Trophoblast cell (in vitro differentiated cells and primary cell): Measurements from ENCODE around the gene CCDC28B.

ENCODE experiments used
- DNase-seq, 2 donors: peaks; one replicate each; pipeline ENCODE4 v3.0.0-alpha.2; 2016
- H2AFZ ChIP-seq: 2 replicates; pipeline ENCODE4 v1.6.1; 2013; ENCODE audit warnings: low read length, moderate library complexity, mild to moderate bottlenecking; ENCODE audit not compliant: insufficient read depth, poor library complexity
- H2AK5ac ChIP-seq: 2 replicates; pipeline ENCODE4 v1.6.1; 2013; ENCODE audit warnings: mild to moderate bottlenecking, low read length
- H2BK120ac ChIP-seq: 2 replicates; pipeline ENCODE4 v1.6.1; 2013; ENCODE audit warnings: low read length, mild to moderate bottlenecking, moderate library complexity; ENCODE audit not compliant: insufficient read depth, poor library complexity
- H2BK12ac ChIP-seq: 2 replicates; pipeline ENCODE4 v1.6.1; 2013; ENCODE audit warnings: mild to moderate bottlenecking, low read length, moderate library complexity
- H2BK5ac ChIP-seq: 2 replicates; pipeline ENCODE4 v1.6.1; 2013; ENCODE audit warnings: low read length, low read depth, moderate library complexity, mild to moderate bottlenecking; ENCODE audit not compliant: poor library complexity
- H3K14ac ChIP-seq: 2 replicates; pipeline ENCODE4 v1.6.1; 2013; ENCODE audit warnings: mild to moderate bottlenecking, low read length
- H3K18ac ChIP-seq: 2 replicates; pipeline ENCODE4 v1.6.1; 2013; ENCODE audit warnings: mild to moderate bottlenecking, low read length
- H3K23ac ChIP-seq: 2 replicates; pipeline ENCODE4 v1.6.1; 2013; ENCODE audit warnings: low read length
- H3K27ac ChIP-seq: 2 replicates; pipeline ENCODE4 v1.5.1; 2013; ENCODE audit warnings: low read depth, mild to moderate bottlenecking, inconsistent platforms, low read length, moderate library complexity
- H3K27me3 ChIP-seq: 2 replicates; pipeline ENCODE4 v1.6.1; 2013; ENCODE audit warnings: inconsistent platforms, mild to moderate bottlenecking, low read length, moderate library complexity; ENCODE audit not compliant: insufficient read depth
- H3K36me3 ChIP-seq, 2 experiments: 1 replicate in 1 of 2; 2 replicates in 1 of 2; pipeline ENCODE4 v1.6.1; 2013; ENCODE audit warnings: low read length in 2 of 2, mild to moderate bottlenecking in 2 of 2, moderate library complexity in 1 of 2; ENCODE audit not compliant: insufficient read depth in 2 of 2, control insufficient read depth in 1 of 2
- H3K4ac ChIP-seq: 2 replicates; pipeline ENCODE4 v1.6.1; 2013; ENCODE audit warnings: low read depth, mild to moderate bottlenecking, low read length, moderate library complexity
- H3K4me1 ChIP-seq, 2 experiments: 1 replicate in 1 of 2; 2 replicates in 1 of 2; pipeline ENCODE4 v1.6.1; 2013; ENCODE audit warnings: low read length in 2 of 2, mild to moderate bottlenecking in 2 of 2, moderate library complexity in 1 of 2; ENCODE audit not compliant: insufficient read depth in 2 of 2, control insufficient read depth in 1 of 2
- H3K4me2 ChIP-seq: 2 replicates; pipeline ENCODE4 v1.6.1; 2013; ENCODE audit warnings: inconsistent platforms, mild to moderate bottlenecking, low read length, moderate library complexity
- H3K4me3 ChIP-seq: 2 replicates; pipeline ENCODE4 v1.5.1; 2013; ENCODE audit warnings: mild to moderate bottlenecking, low read depth, low read length, inconsistent platforms
- H3K79me1 ChIP-seq: one replicate; pipeline ENCODE4 v1.6.1; 2013; ENCODE audit warnings: low read length
- H3K79me2 ChIP-seq: 2 replicates; pipeline ENCODE4 v1.6.1; 2013; ENCODE audit warnings: low read length, mild to moderate bottlenecking; ENCODE audit not compliant: control insufficient read depth, insufficient read depth, poor library complexity
- H3K9ac ChIP-seq: 2 replicates; pipeline ENCODE4 v1.6.1; 2013; ENCODE audit warnings: mild to moderate bottlenecking, low read length
- H3K9me3 ChIP-seq: 2 replicates; pipeline ENCODE4 v1.6.1; 2013; ENCODE audit warnings: low read depth, mild to moderate bottlenecking, control low read depth, inconsistent platforms, low read length; ENCODE audit not compliant: insufficient read depth
- H4K12ac ChIP-seq: 2 replicates; pipeline ENCODE4 v1.6.1; 2013; ENCODE audit warnings: low read depth, mild to moderate bottlenecking, low read length, moderate library complexity
- H4K8ac ChIP-seq: 2 replicates; pipeline ENCODE4 v1.6.1; 2013; ENCODE audit warnings: low read depth, mild to moderate bottlenecking, low read length, moderate library complexity
- H4K91ac ChIP-seq: one replicate; pipeline ENCODE4 v1.6.1; 2013; ENCODE audit warnings: low read depth, mild to moderate bottlenecking, low read length, moderate library complexity
- WGBS: extraction: QIAGEN DNeasy Blood & Tissue Kit; methylation state at CpG from one replicate; pipeline ENCODE4 v1.1.7; 2013; ENCODE audit warnings: missing lambda C conversion rate; ENCODE audit not compliant: insufficient read length, insufficient coverage; ENCODE audit errors: extremely low coverage; 5-methylcytosine and 5-hydroxymethylcytosine counted together

Gene CCDC28B

GRCh38 chr1:32197837-32198236 is 2.6 kb upstream of the CCDC28B start:
- H2BK5ac ChIP-seq: no peak overlapping the region
- no peaks in the 10 kb centered on the region for H3K27me3 ChIP-seq
- no peak overlapping the region for H3K27ac ChIP-seq
- H3K23ac ChIP-seq: no peak overlapping the region
- no peak overlapping the region for H3K9ac ChIP-seq
- H3K79me1 ChIP-seq: peaks cover 9% of the 10 kb centered on the region
- no peaks in the 10 kb centered on the region for H3K9me3 ChIP-seq
- no peak overlapping the region for H3K4me2 ChIP-seq
- WGBS: no CpG with 5 or more reads among the region's 6 CpGs
- H4K12ac ChIP-seq: no peak overlapping the region
- no peaks in the 10 kb centered on the region for H3K79me2 ChIP-seq
- H3K4me1 ChIP-seq: peaks cover 6% of the 10 kb centered on the region in 2 experiments
- no peak overlapping the region for H2BK120ac ChIP-seq
- no peak overlapping the region for H4K8ac ChIP-seq
- H3K18ac ChIP-seq: no peak overlapping the region
- H3K4me3 ChIP-seq: no peak overlapping the region
- DNase-seq: no peak
- no peak overlapping the region for H2BK12ac ChIP-seq
- H3K14ac ChIP-seq: no peak overlapping the region
- H2AFZ ChIP-seq: no peak overlapping the region
- H2AK5ac ChIP-seq: no peak overlapping the region
- H3K4ac ChIP-seq: no peak overlapping the region
- no peak overlapping the region for H4K91ac ChIP-seq
- H3K36me3 ChIP-seq: peaks cover 40 to 50% of the 10 kb centered on the region in 2 experiments

- Histone ChIP-seq H3K4me2 (no peak overlapping the region), H3K79me2 (no peaks in the 10 kb centered on the region), H3K36me3 (peaks cover 35 to 44% of the 10 kb centered on the region in 2 experiments), H3K27ac (no peak overlapping the region), H4K12ac (no peak overlapping the region), H2AFZ (no peak overlapping the region), H3K4me1 (peaks cover 6% of the 10 kb centered on the region in 2 experiments), H2BK12ac (no peak overlapping the region), H4K91ac (no peak overlapping the region), H3K4ac (no peak overlapping the region), H3K14ac (no peak overlapping the region), H3K9me3 (no peaks in the 10 kb centered on the region), H3K18ac (no peak overlapping the region), H4K8ac (no peak overlapping the region), H3K79me1 (peaks cover 9% of the 10 kb centered on the region), H2BK5ac (no peak overlapping the region), H3K27me3 (no peaks in the 10 kb centered on the region), H3K9ac (no peak overlapping the region), H2AK5ac (no peak overlapping the region), H3K4me3 (no peak overlapping the region), H3K23ac (no peak overlapping the region), H2BK120ac (no peak overlapping the region)
- no peak for DNase-seq
- no CpG with 5 or more reads among the region's 3 CpGs for whole genome bisulfite sequencing
Observed at GRCh38 chr1:32198237-32199042, 2.0 kb upstream of the CCDC28B start.

- H3K79me1 ChIP-seq: peaks cover 9% of the 10 kb centered on the region
- no peak overlapping the region for H2BK12ac ChIP-seq
- no peak for DNase-seq
- H3K4me3 ChIP-seq: no peak overlapping the region
- no peaks in the 10 kb centered on the region for H3K79me2 ChIP-seq
- H4K8ac ChIP-seq: no peak overlapping the region
- H4K12ac ChIP-seq: no peak overlapping the region
- no peak overlapping the region for H3K4me2 ChIP-seq
- no peaks in the 10 kb centered on the region for H3K9me3 ChIP-seq
- no peak overlapping the region for H3K27ac ChIP-seq
- H3K18ac ChIP-seq: no peak overlapping the region
- H3K27me3 ChIP-seq: no peaks in the 10 kb centered on the region
- no CpG with 5 or more reads among the region's 4 CpGs for WGBS
- no peak overlapping the region for H3K23ac ChIP-seq
- H3K9ac ChIP-seq: no peak overlapping the region
- no peak overlapping the region for H2BK5ac ChIP-seq
- no peak overlapping the region for H2AFZ ChIP-seq
- no peak overlapping the region for H2AK5ac ChIP-seq
- H3K36me3 ChIP-seq: peaks cover 27 to 38% of the 10 kb centered on the region in 2 experiments
- no peak overlapping the region for H2BK120ac ChIP-seq
- H4K91ac ChIP-seq: no peak overlapping the region
- H3K4ac ChIP-seq: no peak overlapping the region
- H3K14ac ChIP-seq: no peak overlapping the region
- H3K4me1 ChIP-seq: peaks cover 6% of the 10 kb centered on the region in 2 experiments
Observed at GRCh38 chr1:32199043-32199716, 1.2 kb upstream of the CCDC28B start.

- no peak overlapping the region for H2AK5ac ChIP-seq
- H3K9me3 ChIP-seq: no peaks in the 10 kb centered on the region
- H3K27me3 ChIP-seq: no peaks in the 10 kb centered on the region
- H2BK12ac ChIP-seq: no peak overlapping the region
- no peak overlapping the region for H4K8ac ChIP-seq
- DNase-seq: no peak
- peak overlapping the region; percentile 94 for H3K4me2 ChIP-seq
- H3K27ac ChIP-seq: no peak overlapping the region
- no peak overlapping the region for H3K4me3 ChIP-seq
- H3K79me1 ChIP-seq: peaks cover 9% of the 10 kb centered on the region
- no peak overlapping the region for H3K9ac ChIP-seq
- H3K36me3 ChIP-seq: peaks cover 25 to 33% of the 10 kb centered on the region in 2 experiments
- no peak overlapping the region for H3K23ac ChIP-seq
- H3K4me1 ChIP-seq: peaks cover 6% of the 10 kb centered on the region in 2 experiments
- H2BK5ac ChIP-seq: no peak overlapping the region
- no CpG with 5 or more reads among the region's 6 CpGs for WGBS
- no peaks in the 10 kb centered on the region for H3K79me2 ChIP-seq
- H4K12ac ChIP-seq: no peak overlapping the region
- H3K14ac ChIP-seq: no peak overlapping the region
- no peak overlapping the region for H2AFZ ChIP-seq
- no peak overlapping the region for H2BK120ac ChIP-seq
- no peak overlapping the region for H3K4ac ChIP-seq
- H3K18ac ChIP-seq: no peak overlapping the region
- H4K91ac ChIP-seq: no peak overlapping the region
Observed at GRCh38 chr1:32199717-32200072, 700 bp upstream of the CCDC28B start.
